Measurements from ENCODE around the gene ATF4. TPM values are rescaled to one million over a fixed set of nuclear protein-coding genes. Genes with fewer than 3 reads are reported as not detected.
A peak's percentile ranks its signal among the peaks of the same experiment; 100 is the strongest.

ATF4 gene
- total RNA-seq, 1 experiment from 2014 or later = 608 TPM

- Histone ChIP-seq H3K4me2 (ENCODE audit: low read length) (no peak overlapping the region), H3K9ac (ENCODE audit: low read length) (no peak overlapping the region), H3K9me3 (ENCODE audit: control insufficient read depth in 1 of 2, insufficient read depth in 1 of 2, low read depth in 1 of 2, low read length in 2 of 2) (peaks cover 0 to 3% of the 10 kb centered on the region in 2 experiments; a peak in 1 of 4 replicates), H3K27ac (ENCODE audit: low read depth, low read length) (no peak overlapping the region), H3K79me2 (ENCODE audit: insufficient read depth, low read length) (no peaks in the 10 kb centered on the region), H4K20me1 (ENCODE audit: insufficient read depth) (no peaks in the 10 kb centered on the region), H3K36me3 (ENCODE audit: control insufficient read depth in 1 of 2, insufficient read depth in 2 of 2, low read length in 2 of 2) (no peaks in the 10 kb centered on the region), H3K4me1 (ENCODE audit: control insufficient read depth in 1 of 2, insufficient read depth in 2 of 2, low read length in 2 of 2) (peaks cover 0 to 8% of the 10 kb centered on the region in 2 experiments; a peak in 2 of 4 replicates), H3K9me2 (ENCODE audit: insufficient read depth) (no peaks in the 10 kb centered on the region), H2AFZ (ENCODE audit: low read depth, low read length, poor library complexity, severe bottlenecking) (no peak overlapping the region), H3K27me3 (ENCODE audit: insufficient read depth, low read length) (no peaks in the 10 kb centered on the region), H3K4me3 (replicated peaks in 1 of 2; ENCODE audit: low read depth in 1 of 2, low read length in 2 of 2) (no peak overlapping the region)
- ChIA-PET POLR2A (no interaction called here), CTCF (no interaction called here), RAD21 (ENCODE audit: low non-redundant PET in 1 of 2, low total read pairs in 2 of 2, uncharacterized antibody in 2 of 2, unreplicated experiment in 2 of 2) (no interaction called here)
- intact Hi-C loops (cut with micrococcal nuclease) = no loop called here
- DNase-seq (ENCODE audit: low read depth, low spot score) (no peak), ATAC-seq (no peak)
- BruUV-seq (replicated peaks) = no TSS peak
- 0 out of 2 replicates have a peak, but pooled peaks have one; percentile 7 for TF ChIP-seq CBX3 (IDR thresholded peaks at IDR 0.05; ENCODE audit: low read depth)
- no peak for TF ChIP-seq YY1 (IDR thresholded peaks at IDR 0.05; ENCODE audit: extremely low read depth, insufficient replicate concordance, low read depth, low read length)
Measured at GRCh38 chr22:39562839-39563489, 42.6 kb downstream of the ATF4 start.

- no TSS peak for BruUV-seq (replicated peaks)
- peaks cover 0 to 3% of the 10 kb centered on the region in 2 experiments; a peak in 1 of 4 replicates for H3K9me3 ChIP-seq (ENCODE audit: control insufficient read depth in 1 of 2, insufficient read depth in 1 of 2, low read depth in 1 of 2, low read length in 2 of 2)
- DNase-seq (ENCODE audit: low read depth, low spot score) = no peak
- intact Hi-C loops (cut with micrococcal nuclease) = no loop called here
- H3K4me2 ChIP-seq (ENCODE audit: low read length) = no peak overlapping the region
- H3K27me3 ChIP-seq (ENCODE audit: insufficient read depth, low read length) = no peaks in the 10 kb centered on the region
- ChIA-PET POLR2A (no interaction called here), RAD21 (ENCODE audit: low non-redundant PET in 1 of 2, low total read pairs in 2 of 2, uncharacterized antibody in 2 of 2, unreplicated experiment in 2 of 2) (no interaction called here), CTCF (no interaction called here)
- H3K79me2 ChIP-seq (ENCODE audit: insufficient read depth, low read length) = no peaks in the 10 kb centered on the region
- no peak overlapping the region for H3K4me3 ChIP-seq (replicated peaks in 1 of 2; ENCODE audit: low read depth in 1 of 2, low read length in 2 of 2)
- ATAC-seq = no peak
- no peak overlapping the region for H2AFZ ChIP-seq (ENCODE audit: low read depth, low read length, poor library complexity, severe bottlenecking)
- no peak overlapping the region for H3K27ac ChIP-seq (ENCODE audit: low read depth, low read length)
- H3K9ac ChIP-seq (ENCODE audit: low read length) = no peak overlapping the region
- H3K9me2 ChIP-seq (ENCODE audit: insufficient read depth) = no peaks in the 10 kb centered on the region
- no peaks in the 10 kb centered on the region for H4K20me1 ChIP-seq (ENCODE audit: insufficient read depth)
- peaks cover 0 to 8% of the 10 kb centered on the region in 2 experiments; a peak in 2 of 4 replicates for H3K4me1 ChIP-seq (ENCODE audit: control insufficient read depth in 1 of 2, insufficient read depth in 2 of 2, low read length in 2 of 2)
- H3K36me3 ChIP-seq (ENCODE audit: control insufficient read depth in 1 of 2, insufficient read depth in 2 of 2, low read length in 2 of 2) = no peaks in the 10 kb centered on the region
- TF ChIP-seq SP1 (IDR thresholded peaks at IDR 0.05; ENCODE audit: low read depth) (no peak), EZH2phosphoT487 (IDR thresholded peaks at IDR 0.05; ENCODE audit: borderline replicate concordance) (no peak), CTCF (IDR thresholded peaks at IDR 0.05 in 2 of 3, conservative IDR thresholded peaks at IDR 0.05 in 1 of 3; ENCODE audit: borderline replicate concordance in 1 of 3, insufficient read depth in 1 of 3, low read depth in 2 of 3, low read length in 2 of 3) (no peak), ZBTB33 (IDR thresholded peaks at IDR 0.05; ENCODE audit: extremely low read depth, insufficient replicate concordance, low read length) (no peak), SIN3A (IDR thresholded peaks at IDR 0.05; ENCODE audit: low read depth) (no peak), CEBPB (IDR thresholded peaks at IDR 0.05; ENCODE audit: low read depth) (no peak), ELF1 (IDR thresholded peaks at IDR 0.05; ENCODE audit: borderline replicate concordance, low read depth) (no peak), MAX (IDR thresholded peaks at IDR 0.05) (no peak), CBX3 (IDR thresholded peaks at IDR 0.05; ENCODE audit: low read depth) (no peak), ZNF274 (IDR thresholded peaks at IDR 0.05; ENCODE audit: low read depth, low read length) (no peak), TCF7L2 (IDR thresholded peaks at IDR 0.05; ENCODE audit: borderline replicate concordance, extremely low read depth, insufficient read depth, insufficient read length) (no peak), JUND (IDR thresholded peaks at IDR 0.05) (no peak), FOSL1 (IDR thresholded peaks at IDR 0.05; ENCODE audit: low read depth) (no peak)
Measured at GRCh38 chr22:39563571-39564428, 43.4 kb downstream of the ATF4 start.
